ENCODE data around the gene GNA14.

Gene GNA14

DNA sequence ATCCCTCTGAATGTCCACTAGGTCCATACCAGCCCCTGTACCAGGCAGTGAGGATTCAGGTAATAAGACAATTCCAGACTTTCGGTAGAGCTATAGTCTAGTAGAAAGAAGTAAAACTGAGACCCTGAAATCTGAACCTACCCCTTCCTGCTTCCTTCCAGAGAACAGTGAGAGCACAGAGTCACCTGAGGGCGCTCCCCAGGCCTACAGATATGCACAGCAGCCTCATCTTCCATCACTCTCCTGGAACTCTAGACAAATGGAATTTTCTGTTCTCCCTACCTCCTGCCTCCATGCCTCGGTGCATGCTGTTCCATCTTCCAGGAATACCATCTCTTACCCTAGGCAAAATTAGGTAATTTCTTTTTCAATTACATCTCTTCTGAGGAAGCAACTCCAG lies 3.1 kb upstream of the GNA14 start:
- no peak for TF ChIP-seq GATA2 (IDR thresholded peaks at IDR 0.05; ENCODE audit: low read depth, low read length)
- no peak for TF ChIP-seq GATA3 (IDR thresholded peaks at IDR 0.05; ENCODE audit: low read depth, low read length)

DNA sequence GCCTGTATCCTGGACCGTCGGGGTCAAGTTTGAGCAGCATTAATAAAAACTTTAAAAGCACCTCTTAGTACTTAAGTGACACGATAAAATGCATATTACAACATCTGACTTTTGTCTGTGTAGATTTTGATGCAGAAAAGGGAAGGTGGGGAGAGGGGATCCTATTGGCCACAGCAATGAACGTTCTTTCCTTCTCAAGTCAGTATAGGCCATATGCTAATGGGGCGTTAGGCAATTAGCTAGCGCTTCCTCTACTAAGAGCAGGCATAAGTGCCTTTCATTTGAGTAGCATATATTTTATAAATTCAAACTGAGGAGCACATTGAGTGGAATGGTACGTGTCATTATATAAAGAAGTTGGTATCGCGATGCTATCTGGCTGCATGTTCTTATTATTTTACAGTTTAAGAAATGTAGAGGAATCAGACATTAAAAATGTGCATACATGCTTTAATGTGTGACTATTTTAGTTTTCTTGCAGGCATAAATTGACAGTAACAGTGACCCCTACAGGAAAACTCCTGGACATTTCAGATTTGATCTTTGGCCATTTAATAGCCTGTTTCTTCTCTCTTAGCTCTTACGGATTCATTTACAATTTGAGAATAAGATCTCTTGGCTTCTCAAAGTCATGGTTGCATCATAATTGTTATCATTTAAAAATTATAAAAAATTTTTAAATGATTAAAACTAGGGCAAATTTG lies 1.1 kb upstream of the GNA14 start:
- TF ChIP-seq GATA3 (IDR thresholded peaks at IDR 0.05; ENCODE audit: low read depth, low read length) (no peak), GATA2 (IDR thresholded peaks at IDR 0.05; ENCODE audit: low read depth, low read length) (no peak)

DNA sequence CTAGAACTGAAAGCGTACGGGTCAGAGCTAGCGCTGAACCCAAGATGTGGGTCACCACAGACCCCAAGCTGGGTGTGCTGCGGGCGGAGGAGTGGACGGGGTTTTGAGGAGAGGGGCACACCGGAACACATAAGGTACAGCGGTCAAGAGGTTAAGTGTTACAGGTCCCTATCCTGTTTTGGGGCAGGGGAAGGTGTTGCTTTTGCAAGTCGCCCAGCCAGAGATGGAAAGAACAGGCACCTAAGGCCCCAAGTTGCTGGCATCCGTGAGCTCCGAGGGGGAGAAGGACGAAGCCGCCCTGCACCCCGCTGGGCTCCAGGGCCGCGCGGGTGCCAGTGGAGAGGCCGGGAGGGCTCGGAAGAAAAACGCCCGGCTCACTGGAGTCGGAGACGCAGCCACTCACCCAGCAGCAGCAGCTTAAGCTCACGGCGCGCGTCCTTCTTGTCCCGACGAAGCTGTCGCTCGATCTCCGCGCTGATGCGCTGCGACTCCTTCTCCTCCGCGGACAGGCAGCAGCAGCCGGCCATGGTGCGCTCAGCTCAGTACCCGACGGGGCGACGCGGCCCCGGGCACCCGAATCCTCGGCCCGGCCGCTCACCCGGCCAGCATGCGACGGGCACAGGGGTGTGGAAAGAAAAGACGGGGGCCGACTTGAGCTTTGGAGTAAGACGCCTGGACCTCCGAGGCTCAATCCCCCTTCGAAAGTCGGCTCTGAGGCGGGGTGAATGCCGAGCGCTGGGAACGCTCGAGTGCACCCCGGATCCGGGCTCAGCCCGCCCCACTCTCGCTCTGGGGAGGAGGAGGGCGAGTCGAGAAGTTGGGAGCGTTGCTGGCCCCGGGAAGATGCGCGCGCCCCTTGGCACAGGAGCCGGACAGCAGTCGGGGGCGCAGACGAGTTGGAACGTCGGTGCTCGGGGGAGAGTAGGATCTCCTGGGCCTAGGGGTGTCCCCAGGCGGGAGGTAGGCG lies 572 bp downstream of the GNA14 start:
- no peak for TF ChIP-seq GATA3 (IDR thresholded peaks at IDR 0.05; ENCODE audit: low read depth, low read length)
- no peak for TF ChIP-seq GATA2 (IDR thresholded peaks at IDR 0.05; ENCODE audit: low read depth, low read length)

DNA sequence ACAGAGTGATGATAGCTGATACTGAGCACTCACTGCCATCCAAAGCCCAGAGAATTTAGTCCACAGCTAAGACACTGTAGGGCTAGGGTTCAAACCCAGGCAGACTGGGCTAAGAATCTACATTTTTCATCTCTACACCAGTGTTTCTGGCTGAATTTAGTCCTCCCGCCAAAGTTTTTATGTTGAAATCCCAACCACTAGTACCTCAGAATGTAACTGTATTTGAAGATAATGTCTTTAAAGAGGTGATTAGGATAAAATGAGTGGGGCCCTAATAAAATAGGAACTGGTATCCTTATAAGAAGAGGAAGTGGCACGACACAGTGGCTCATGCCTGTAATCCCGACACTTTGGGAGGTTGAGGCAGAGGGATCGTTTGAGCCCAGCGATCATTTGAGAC lies 4.3 kb downstream of the GNA14 start:
- TF ChIP-seq GATA3 (IDR thresholded peaks at IDR 0.05; ENCODE audit: low read depth, low read length) (no peak), GATA2 (IDR thresholded peaks at IDR 0.05; ENCODE audit: low read depth, low read length) (no peak)

DNA sequence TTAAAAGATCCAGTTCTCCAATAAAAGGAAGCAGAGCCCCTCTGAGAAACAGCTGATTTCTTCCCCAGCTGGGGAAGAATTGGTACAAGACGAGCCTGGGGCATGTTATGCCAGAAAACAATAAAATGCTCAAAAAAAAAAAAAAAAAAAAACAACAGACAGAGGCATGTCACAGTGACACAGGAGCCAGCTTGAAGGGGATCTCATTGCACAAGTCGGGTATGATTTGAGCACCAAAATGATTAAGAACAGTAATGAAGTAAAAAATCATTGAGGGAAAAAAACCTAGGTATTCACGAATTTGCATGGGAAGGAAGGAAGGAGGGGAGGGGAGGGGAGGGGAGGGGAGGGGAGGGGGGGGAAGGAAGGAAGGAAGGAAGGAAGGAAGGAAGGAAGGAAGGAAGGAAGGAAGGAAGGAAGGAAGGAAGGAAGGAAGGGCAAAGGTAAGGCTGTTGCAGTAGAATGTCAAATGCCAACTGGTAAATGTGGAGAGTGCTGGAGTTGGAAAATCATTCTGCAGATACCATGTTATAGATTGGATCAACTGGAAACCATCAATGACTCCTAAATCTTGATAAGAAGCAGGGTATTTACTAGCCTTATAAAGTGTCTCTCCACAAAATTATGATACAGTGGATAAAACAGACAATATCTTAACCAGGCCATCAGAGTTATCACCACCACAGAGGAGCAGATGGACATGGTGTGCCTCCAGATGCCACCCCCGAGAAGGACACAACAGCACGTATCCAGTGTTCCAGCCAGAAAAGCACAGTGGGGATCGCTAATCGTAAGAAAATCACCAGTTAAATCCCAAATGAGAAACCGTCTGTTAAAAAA lies 7.2 kb downstream of the GNA14 start:
- TF ChIP-seq GATA2 (IDR thresholded peaks at IDR 0.05; ENCODE audit: low read depth, low read length) (no peak), GATA3 (IDR thresholded peaks at IDR 0.05; ENCODE audit: low read depth, low read length) (no peak)

DNA sequence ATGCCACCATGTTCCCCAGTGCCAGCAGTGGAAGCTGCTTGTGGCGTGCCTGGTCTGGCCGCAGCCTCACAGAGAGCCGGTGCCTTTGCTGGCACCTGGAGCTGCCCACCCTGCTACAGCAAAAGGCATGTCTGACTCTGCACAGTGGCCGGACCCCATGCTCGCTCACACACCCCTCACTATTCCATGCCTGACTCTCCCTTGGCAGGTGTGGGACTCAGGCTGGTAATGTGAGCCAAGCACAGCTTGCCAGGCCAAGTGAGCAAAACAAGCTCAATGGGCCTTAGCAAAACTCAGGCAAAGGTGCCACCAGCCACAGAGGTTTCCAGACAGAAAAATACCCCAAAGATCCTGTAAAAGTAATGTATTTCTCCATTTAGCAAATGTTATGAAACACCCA lies 15.5 kb downstream of the GNA14 start:
- TF ChIP-seq GATA2 (IDR thresholded peaks at IDR 0.05; ENCODE audit: low read depth, low read length) (no peak), GATA3 (IDR thresholded peaks at IDR 0.05; ENCODE audit: low read depth, low read length) (no peak)

DNA sequence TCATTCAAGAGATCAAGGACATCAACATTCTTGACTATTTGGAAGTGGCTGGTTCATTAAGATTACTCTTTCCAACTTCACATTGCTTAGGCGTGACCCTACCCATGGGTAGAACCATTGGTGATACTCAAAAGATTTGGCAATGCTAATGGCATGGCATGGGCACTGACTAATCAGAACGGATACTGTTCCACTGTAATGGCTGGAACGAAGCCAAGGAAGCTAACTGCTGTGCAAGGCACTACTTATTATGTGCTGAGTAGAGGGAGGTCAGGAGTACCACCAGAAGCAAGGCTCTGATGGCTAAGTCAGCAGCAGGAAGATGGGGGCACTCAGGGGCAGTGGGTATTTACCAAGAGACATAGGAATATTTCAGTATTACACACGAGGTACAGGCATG lies 31.9 kb downstream of the GNA14 start:
- no peak for TF ChIP-seq GATA2 (IDR thresholded peaks at IDR 0.05; ENCODE audit: low read depth, low read length)
- no peak for TF ChIP-seq GATA3 (IDR thresholded peaks at IDR 0.05; ENCODE audit: low read depth, low read length)

DNA sequence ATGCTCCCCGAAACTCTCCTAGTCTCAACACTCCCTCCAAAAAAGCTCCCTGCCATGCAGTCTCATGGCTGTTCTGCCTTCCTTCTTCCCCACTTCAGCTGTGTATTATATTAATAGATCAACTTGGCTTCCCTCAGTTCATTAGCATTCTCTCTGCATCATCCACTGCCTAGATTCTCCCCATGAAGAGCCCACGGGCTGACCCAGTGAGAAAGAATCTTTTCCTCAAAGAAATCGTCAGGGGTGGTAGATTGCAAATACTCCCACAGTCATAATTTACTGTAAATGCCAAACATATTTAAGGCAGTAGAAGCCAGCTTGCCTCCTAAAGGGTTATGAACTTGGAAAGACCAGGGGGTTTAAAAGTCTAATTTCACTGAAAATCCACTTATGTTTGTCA lies 33.5 kb downstream of the GNA14 start:
- TF ChIP-seq GATA3 (IDR thresholded peaks at IDR 0.05; ENCODE audit: low read depth, low read length) (no peak), GATA2 (IDR thresholded peaks at IDR 0.05; ENCODE audit: low read depth, low read length) (no peak)

DNA sequence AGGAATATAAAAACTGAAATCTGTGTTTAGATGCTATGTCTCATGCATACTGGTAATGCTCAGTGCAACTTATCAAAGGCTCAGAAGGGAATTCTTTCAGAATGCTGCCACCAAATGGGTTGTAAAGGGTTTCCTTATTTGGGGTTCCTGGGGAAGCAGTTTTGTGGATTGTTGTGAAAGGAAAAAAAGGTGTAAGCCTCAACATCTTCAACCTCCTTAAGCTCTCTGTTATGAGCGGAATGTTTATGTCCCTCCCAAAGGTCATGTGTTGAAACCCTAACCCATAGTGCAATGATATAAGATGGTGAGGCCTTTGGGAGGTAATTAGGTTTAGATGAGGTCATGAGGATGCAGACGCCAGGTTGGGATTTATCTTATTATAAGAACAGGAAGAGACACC lies 41.6 kb downstream of the GNA14 start:
- no peak for TF ChIP-seq GATA2 (IDR thresholded peaks at IDR 0.05; ENCODE audit: low read depth, low read length)
- TF ChIP-seq GATA3 (IDR thresholded peaks at IDR 0.05; ENCODE audit: low read depth, low read length), result no peak

DNA sequence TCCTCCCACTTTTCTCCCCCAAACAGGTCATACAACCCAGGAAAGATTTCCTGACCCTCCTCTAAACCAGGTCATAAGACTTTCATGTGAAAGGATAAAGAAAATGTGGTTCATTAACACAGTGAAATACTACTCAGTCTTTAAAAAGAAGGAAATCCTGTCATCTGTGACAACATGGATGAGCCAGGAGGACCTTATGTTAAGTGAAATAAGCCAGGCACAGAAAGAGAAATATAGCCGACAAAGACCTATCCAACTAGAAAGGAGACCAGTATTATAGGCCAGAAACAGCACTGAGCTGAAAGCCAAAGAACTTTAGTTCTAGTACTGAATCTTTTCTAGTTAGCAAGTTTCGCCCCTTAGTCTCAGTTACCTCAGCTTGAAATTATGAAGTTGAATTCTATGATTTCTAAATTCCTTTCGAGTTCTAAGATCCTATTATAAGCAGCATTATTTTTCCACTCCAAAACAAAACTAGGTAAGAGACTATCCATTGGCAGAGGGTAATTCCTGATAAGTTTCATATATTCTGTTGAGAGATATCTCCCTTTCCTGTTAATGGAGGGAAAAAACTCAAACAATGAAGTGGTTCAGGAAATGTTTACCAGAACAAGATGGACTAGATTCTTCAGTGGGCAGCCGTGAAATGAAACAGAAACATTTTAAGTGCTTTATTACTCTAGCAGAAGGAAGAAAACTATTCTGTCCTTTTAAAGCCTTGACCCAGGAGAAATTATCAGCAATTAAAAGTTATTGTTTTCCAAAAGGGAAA lies 42.5 kb downstream of the GNA14 start:
- TF ChIP-seq GATA2 (IDR thresholded peaks at IDR 0.05; ENCODE audit: low read depth, low read length), result no peak
- no peak for TF ChIP-seq GATA3 (IDR thresholded peaks at IDR 0.05; ENCODE audit: low read depth, low read length)

DNA sequence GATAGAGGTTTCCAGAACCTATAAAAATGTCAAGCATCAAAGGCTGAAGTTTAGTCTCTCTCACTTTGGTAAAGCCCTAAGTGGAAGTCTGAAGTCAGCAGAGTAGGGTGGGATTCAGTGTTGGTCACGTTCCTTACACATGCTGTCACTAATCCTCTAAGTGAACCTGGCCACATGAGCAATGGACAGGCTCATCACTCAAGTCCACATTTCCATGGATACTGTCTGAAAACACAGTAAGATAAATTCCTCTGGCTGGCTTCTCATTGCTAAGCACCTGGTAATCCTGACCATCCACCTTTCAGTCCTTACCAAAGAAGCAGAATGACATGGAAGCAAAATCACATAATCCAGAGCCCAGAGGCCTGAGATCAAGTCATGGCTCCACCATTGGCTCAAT lies 43.8 kb downstream of the GNA14 start:
- TF ChIP-seq GATA2 (IDR thresholded peaks at IDR 0.05; ENCODE audit: low read depth, low read length) (no peak), GATA3 (IDR thresholded peaks at IDR 0.05; ENCODE audit: low read depth, low read length) (no peak)

DNA sequence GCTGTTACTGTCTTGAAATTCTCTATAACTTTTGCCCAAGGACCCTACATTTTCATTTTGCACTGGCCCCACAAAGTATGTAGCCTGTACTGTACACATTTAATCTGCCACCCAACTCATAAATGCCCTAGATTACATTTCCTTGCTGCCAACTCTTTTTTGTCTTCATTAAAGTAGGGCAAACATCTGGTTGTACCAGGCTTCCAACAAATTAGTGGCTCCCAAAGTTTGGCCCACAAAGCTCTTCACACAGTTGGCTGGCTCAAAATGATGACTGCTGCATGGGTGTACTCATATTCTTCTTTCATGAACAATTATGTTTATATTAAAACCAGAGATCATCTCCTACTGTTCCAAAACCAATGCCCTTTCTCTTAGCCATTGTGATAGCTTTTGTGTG lies 45.3 kb downstream of the GNA14 start:
- TF ChIP-seq GATA3 (IDR thresholded peaks at IDR 0.05; ENCODE audit: low read depth, low read length), result no peak
- TF ChIP-seq GATA2 (IDR thresholded peaks at IDR 0.05; ENCODE audit: low read depth, low read length), result no peak

DNA sequence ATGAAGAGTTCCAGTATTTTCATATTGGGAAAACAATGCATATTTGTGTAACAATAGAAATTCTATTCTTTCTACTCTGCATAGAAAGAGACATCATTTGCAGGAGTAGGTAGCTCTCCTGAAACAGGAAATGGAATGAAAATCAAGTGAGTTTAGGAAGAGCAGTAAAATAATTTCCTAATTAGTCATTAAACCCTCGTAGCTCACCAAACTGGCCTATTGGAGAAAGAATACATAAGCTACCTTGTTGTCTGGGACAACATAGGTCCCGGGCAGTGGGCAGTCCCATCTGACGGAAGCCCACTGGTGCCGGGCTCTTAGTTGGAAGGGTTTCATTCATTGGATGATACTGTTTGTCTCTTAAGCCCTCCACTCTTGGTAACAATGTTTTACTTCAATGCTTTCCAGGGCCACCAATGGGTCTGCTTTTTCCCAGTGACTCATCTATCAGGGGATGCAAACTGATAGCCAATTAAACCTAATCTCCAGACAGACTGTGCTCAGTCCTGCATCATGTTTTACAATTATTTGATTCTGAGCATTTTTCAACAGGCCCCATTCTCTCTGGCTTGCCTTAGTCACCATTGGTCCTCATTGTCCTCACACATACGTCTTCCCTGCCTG lies 46.5 kb downstream of the GNA14 start:
- TF ChIP-seq GATA3 (IDR thresholded peaks at IDR 0.05; ENCODE audit: low read depth, low read length), result no peak
- TF ChIP-seq GATA2 (IDR thresholded peaks at IDR 0.05; ENCODE audit: low read depth, low read length), result no peak

Data from SH-SY5Y (cell line).